Glomerular endothelial cell (primary cell): ENCODE data around the gene ZNF780A. TPM values are rescaled to one million over a fixed set of nuclear protein-coding genes. Genes with fewer than 3 reads are reported as not detected.
"Not testable (repeated sequence)": the region's sequence is repeated elsewhere in the genome, so short reads cannot be mapped to it uniquely, and the experiment has no call there.

Experiments
- DNase-seq: peaks from one replicate; pipeline ENCODE4 v3.0.0-alpha.2; 2011; ENCODE audit warnings: low read depth, low spot score; ENCODE audit errors: extremely low read depth
- total RNA-seq: library from RNA; depleted of rRNA; stranded (reverse); fragments of >200 nt; gene quantifications from 2 replicates; pipeline ENCODE4 v1.2.3, GENCODE V29; 2015

The ZNF780A gene
- total RNA-seq, 1 donor from 2014 or later = 10.5 TPM

DNA sequence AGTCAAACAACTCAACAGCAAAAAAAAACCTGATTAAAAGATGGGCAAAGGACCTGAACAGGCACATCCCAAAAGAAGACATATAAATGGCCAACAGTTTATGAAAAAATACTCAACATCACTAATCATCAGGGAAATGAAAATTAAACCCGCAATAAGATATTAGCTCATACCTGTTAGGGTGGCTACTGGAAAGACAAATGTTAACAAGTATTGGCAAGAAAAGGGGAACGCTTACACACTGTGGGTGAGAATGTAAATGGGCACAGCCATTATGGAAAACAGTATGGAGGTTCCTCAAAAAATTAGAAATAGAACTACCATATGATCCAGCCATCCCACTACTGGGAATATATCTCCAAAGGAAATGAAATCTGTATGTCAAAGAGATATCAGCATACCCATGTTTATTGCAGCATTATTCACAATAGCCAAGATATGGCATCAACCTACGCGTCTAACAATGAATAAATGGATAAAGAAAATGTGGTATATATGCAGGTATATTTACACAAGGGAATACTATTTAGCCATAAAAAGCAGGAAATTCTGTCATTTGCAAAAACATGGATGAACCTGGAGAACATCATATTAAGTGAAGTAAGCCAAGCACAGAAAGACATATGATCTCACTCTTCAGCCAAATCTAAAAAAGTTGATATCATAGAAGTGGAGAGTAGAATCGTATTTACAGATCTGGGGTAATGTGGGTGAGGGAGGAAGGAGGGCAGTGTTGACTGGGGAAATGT lies 2.3 kb downstream of the ZNF780A start:
- no peak for DNase-seq

DNA sequence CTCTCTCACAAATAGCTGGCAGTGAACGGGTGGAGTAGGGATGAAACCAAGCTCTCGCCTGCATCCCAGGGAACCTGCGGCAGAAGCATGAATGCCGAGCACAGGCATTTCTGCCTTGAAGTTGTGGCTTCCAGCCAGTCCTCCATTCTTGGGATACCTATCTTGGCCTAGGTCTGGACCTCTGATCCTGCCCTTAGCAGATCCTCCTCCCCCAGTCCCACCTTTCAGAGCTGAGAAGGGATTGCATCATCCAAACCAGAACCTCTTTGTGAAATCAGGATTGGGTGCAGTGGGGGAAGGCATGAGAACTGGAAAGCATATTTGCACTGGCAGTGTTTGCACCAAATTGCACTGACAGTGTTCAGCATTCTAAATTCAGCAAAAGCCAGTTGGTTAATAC lies 5.8 kb downstream of the ZNF780A start:
- DNase-seq = no peak

DNA sequence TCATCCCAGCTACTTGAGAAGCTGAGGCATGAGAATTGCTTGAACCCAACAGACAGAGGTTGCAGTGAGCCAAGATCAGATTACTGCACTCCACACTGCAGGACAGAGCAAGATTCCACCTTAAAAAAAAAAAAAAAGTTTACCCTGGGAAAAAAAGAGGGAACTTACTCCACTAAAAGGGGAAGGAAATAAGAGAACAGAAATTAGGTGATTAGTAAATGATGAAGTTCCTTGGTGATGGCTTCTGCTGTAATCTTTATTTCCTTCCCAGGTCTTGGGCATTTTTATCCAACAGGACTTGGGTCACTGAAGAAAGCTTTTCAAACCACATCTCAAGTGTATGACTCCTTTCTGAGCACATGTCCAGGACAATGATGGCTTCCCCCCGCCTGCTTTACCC lies 9.3 kb downstream of the ZNF780A start:
- no peak for DNase-seq

DNA sequence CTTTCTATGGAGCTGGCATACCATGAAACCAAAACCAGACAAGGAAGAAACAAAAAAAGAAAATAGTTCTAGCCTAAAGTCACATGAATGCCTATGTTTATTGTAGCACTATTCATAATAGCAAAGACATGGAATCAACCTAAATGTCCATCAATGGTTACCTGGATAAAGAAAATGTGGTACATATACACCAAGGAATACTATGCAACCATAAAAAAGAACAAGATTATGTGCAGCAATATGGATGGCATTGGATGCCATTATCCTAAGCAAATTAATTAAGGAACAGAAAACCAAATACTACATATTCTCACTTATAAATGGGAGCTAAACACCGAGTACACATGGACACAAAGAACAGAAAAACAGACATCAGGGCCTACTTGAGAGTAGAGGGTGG lies 10.5 kb downstream of the ZNF780A start:
- no peak for DNase-seq

DNA sequence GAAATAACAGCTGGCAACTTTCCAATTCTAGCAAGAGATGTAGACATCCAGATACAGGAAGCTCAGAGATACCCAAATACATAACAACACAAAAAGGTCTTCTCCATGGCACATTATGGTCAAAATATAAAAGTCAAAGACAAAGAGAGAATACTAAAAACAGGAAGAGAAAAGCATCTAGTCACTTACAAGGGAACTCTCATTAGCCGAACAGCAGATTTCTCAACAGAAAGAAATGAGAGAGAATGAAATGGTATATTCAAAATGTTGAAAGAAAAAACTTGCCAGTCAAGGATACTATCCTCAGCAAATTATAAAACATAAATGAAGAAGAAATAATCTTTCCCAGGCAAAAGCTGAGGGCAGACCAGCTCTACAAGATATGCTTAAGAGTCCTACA lies 12.4 kb downstream of the ZNF780A start:
- DNase-seq = no peak

DNA sequence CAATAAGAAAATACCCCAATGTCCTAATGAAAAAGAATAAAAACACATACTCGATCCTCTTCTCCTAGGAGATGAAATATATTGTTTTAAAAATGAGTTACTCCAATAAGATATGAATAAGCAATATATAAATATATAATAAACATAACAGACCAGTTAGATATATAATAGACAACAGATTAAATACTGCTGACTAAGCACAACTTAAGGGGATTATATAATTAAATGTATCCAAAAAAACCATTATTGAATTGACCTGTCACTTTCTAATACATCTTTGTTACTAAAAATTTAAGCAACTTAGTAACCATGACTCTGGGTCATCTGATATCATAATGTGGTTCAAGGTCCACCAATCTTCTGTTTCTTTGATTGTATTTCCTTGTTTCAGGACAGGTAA lies 20.7 kb downstream of the ZNF780A start:
- no peak for DNase-seq

DNA sequence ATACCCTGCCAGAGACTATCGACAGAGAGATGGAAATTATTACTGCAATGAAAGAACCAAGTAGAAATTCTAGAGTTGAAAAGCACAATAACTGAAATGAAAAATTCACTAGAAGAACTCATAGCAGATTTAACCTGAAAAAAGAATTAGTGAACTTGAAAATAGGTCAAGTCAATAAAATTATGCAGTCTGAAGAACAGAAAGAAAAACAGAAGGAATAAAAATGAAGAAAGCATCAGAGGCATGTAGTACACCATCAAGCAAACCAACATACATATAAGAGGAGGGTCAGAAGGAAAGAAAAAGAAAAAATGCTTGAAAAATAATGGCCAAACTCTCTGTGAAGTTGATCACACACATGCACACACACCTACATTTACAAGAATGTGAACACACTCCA lies 31.1 kb downstream of the ZNF780A start:
- no peak for DNase-seq

DNA sequence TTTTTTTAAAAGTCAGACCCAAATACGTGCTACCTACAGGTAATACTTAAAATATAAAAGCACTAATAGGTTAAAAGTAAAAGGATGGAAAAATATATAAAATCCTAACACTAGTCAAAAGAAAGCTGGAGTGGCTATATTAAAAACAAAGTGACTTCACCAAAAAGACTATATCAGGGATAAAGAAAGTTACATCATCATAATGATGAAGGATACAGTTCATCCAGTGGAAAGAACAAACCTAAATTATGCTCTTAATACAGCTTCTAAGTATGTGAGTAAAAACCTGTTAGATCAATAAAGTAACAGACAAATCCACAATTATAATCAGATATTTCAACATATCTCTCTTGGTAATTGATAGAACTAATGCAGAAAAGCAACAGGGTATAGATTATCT lies 33.6 kb downstream of the ZNF780A start:
- no peak for DNase-seq

DNA sequence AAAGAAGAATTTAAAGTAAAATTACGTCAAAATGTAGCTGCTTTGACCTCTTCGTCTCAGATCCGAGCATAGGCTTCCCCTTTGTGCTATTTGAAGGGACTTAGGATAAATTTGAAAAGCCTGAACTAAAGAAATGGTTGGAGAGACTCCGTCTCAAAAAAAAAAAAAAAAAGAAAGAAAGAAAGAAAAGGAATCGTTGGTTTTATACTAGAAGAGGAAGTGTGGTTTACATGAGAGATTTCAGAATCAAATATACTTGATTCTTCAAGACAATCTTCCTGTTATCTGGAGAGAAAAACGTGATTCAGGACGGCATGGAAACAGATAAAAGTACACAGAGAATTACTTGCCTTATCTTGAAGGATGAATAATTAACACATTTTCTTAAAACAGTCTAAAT lies 34.2 kb downstream of the ZNF780A start:
- no peak for DNase-seq

DNA sequence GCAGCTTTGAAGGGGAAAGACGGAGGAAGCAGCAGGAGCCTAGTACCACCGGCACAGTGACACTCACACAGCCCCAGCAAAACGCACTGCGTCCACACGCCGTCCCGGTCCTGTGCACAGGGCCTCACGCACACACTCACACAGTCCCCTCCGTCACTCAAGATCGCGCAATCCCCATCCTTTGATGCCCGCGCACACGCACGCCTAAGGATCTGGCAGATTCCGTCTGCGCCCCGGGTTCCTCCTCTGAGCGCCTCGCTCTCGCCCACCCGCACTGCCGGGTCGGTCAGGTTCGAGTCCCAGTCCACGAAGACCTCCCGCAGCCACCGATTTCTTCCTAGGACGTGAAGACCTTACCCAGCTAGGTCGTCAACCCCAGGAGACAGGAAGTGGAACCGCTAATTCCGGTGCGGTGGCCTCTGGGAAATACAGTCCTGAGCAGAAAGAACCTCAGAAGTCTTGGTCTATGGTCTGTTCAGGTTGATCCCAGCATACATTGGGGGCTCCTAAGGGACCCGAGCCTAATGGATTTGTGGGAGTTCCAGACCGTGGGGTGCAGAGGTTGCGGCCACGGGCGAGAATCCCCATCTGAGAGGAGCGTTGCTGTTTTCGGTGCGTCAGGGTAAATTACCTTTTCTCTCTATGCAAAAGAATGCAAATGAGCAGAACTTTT lies 34.8 kb downstream of the ZNF780A start, which contains the start of gene ZNF780B:
TSS of gene ZNF780B (minus strand) at position 400 of the 673 bp plus-strand sequence. CDS start 5,899 bp downstream, outside the sequence.
- DNase-seq = no peak

DNA sequence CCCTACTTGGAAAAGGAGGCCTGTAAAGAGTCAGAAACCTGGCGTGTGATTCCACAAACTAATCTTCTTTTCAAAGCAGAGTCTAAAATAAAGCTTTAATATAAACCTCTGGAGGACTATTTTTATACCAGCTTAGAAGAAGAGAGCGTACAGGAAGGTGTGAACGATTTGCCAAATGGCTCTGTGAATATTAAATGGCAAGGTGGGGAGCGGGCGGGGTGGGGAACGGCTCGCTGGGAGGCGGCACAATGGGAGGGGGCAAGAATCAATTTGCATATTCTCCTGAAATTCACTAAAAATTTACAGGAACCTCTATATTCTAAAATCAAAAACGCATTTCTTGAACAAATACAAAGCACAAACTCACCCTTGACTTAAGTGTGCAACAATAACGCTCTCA lies 35.7 kb downstream of the ZNF780A start:
- DNase-seq = no peak

DNA sequence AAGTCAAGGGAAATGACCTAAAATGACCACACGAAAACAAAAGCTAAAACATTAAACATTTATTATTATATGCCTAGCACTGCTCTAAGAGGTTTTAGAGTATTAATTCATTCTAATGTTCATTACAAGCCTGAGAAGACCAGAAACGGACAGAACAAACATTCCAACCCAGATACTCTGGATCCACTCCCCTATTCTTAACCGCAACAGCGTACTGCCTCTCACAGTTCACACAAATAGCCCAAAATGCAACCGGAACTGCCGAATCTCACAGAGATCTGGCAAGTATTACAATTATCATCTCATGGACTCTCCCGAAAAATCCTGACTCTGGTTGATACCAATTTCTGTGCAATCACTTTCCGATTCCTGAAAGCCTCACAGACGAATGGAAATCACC lies 36.1 kb downstream of the ZNF780A start:
- DNase-seq = no peak

DNA sequence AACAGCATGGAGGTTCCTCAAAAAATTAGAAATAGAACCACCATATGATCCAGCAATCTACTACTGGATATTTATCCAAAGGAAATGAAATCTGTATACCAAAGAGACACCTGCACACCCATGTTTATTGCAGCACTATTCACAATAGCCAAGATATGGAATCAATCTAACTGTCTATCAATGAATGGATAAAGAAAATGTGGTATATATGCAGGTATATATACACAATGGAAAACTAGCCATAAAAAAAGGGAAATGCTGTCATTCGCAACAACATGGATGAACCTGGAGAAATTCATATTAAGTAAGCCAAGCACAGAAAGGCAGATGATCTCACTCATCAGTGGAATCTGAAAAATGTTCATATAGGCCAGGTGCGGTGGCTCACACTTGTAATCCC lies 37.3 kb downstream of the ZNF780A start:
- no peak for DNase-seq

DNA sequence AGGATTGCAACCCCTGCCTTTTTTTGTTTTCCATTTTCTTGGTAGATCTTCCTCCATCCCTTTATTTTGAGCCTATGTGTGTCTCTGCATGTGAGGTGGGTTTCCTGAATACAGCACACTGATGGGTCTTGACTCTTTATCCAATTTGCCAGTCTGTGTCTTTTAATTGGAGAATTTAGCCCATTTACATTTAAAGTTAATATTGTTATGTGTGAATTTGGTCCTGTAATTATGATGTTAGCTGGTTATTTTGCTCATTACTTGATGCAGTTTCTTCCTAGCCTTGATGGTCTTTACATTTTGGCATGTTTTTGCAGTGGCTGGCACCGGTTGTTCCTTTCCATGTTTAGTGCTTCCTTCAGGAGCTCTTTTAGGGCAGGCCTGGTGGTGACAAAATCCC lies 49.0 kb downstream of the ZNF780A start:
- not testable (repeated sequence) for DNase-seq

DNA sequence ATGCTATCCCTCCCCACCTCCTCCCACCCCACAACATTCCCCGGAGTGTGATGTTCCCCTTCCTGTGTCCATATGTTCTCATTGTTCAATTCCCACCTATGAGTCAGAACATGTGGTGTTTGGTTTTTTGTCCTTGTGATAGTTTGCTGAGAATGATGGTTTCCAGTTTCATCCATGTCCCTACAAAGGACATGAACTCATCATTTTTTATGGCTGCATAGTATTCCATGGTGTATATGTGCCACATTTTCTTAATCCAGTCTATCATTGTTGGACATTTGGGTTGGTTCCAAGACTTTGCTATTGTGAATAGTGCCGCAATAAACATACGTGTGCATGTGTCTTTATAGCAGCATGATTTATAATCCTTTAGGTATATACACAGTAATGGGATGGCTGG lies 52.7 kb downstream of the ZNF780A start:
- not testable (repeated sequence) for DNase-seq

DNA sequence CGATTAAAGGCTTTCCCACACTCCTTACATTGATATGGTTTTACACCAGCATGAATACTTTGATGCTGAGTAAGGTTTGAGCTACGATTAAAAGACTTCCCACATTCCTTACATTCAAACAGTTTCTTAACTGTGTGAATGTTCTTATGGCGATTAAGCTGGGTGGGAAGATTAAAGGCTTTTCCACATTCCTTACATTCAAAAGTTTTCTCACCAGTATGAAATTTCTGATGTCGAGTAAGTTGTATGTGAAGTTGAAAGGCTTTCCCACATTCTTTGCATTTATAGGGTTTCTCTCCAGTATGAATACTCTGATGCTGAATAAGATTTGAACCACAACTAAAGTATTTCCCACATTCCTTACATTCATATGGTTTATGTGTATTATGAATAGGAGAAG lies 54.7 kb downstream of the ZNF780A start:
- DNase-seq = no peak

DNA sequence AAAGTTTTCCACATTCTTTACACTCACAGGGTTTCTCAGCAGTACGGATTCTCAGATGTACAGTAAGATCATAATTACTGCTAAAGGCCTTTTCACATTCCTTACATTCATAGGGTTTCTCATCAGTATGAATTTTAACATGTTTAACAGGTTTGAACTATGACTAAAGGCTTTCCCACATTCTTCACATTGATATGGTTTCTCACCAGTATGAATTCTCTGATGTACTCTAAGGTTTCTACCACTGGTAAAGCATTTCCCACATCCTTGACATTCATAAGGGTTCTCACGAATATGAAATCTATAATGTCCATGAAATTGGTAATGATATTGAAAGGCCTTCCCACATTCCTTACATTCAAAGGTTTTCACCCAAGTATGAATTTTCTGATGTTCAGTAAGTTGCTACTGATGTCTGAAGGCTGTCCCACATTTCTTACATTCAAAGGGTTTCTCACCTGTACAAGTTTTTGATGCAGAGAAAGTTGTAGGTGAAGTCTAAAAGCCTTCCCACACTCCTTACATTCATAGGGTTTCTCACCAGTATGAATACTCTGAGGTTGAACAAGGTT lies 56.7 kb downstream of the ZNF780A start:
- DNase-seq = no peak

DNA sequence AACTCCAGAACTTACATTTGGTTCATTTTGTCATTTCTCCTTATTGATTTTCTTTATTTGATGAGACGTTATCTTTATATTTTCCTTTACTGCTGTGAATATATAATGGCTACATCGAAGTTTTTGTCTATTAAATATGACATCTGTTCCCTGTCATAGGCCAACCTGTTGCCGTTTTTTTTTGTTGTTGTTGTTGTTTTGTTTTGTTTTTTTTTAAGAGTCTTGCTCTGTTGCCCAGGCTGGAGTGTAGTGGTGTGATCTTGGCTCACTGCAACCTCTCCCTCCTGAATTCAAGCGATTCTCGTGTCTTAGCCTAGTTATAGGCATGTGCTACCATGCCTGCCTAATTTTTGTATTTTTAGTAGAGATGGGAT lies 64.2 kb downstream of the ZNF780A start:
- DNase-seq = no peak

DNA sequence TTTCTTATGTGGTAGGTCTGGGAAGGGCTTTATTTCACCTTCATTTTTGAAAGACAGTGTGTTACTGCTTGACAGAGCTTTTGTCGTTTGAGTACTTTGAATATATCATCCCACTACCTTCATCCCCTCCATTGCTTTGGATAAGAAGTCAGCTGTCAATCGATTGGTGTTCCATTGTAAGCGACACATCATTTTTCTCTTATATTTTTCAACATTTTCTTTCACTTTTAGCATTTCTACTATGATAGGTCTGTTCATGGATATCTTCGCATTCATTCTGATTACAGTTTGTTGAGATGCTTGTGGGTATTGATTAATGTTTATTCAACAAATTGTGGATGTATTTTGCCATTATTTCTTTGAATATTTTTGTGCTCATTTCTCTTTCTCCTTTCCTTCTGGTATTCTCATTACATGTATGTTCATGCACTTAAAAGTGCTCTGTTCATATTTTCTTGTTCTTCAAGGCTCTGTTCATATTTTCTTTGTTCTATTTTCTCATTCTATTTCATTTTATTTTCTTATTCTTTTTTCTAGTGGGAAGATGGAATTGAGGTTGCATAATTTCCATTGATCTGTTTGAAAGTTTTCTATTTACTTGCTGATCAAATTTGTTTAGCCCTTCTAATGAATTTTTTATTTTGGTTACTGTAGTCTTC lies 64.7 kb downstream of the ZNF780A start:
- DNase-seq = no peak

DNA sequence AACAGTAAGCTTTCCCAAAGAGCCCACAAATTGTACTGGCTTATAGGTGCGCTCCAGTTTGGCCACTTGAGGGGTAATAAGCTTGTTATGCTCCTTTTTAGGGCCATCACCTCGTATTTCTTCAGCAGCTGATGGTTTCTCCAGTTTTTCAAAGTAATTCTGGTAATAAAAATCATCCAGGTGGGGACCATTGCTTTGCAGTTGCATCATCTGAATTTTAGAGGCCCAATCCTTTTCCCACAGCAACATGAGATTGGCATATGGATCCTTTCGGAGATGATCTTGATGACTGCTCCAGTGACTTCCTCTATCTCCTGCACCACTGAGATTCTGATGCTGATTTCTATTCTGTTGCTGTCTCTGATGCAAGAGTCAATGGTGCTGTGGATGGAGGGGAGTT lies 66.8 kb downstream of the ZNF780A start:
- DNase-seq = no peak
